NCI-H1105 treated with DMSO at 0.1 percent for 48 hours (cell line): ENCODE results near the gene ARHGAP15.

ENCODE experiments used
- DNase-seq: peaks from one replicate; lab custom pipeline; 2025; lab: John Stamatoyannopoulos, UW

ARHGAP15 gene

DNA sequence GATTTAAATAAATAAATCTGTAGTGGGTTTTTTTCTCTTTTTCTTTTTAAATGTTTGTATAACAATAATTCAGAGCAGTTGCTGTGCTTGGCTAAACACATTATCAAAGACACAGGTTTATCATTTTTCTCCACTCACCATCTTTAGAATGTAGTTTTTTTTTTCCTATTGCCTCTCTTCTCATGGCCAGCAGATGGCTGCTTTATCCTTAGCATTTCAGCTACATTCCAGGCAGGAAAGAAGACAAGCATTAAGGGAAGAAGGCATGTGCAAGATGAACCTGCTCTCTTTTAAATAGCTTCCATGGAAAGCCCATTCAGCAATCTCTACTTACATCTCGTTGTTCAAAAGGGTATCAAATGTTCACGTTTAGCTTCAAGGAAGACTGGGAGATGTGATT is 42.6 kb downstream of the ARHGAP15 start:
- DNase-seq = peak; percentile 8

DNA sequence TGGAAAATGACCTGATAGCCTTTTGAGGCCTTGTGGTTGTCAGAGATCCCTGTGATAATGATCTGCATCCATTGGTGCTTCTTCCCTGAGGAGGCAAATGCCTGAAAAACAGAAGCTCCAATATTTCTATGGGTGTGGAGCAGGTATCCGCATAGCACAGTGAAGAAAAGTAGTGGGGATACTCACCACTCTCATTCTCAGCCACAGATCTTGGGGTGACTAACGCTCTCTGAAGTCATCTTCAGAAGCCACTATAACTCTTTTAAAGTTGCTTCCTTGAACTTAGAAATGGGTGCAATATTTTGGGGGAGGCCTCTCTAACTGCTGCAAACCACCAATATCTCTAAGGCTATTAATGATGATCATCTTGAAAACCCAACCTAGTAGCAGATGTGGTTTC is 46.2 kb downstream of the ARHGAP15 start:
- DNase-seq = no peak

DNA sequence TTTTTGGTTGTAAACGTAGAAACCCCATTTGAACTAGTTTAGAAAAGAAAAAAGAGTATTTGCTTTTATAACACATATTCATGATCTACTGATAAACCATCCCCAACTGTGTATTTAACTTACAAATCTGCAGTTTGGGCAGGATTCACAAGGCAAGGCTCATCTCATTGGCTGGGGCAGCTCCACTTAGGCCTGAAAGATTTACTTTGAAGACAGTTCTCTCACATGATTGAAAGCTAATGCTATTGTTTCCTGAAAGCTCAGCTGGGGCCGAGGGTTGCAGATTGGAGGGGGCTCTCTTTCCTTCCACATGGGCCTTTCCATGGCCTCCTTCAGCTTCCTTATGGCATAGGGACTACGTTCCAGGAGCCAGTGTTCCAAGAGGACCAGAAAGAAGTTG is 47.4 kb downstream of the ARHGAP15 start:
- DNase-seq = no peak

DNA sequence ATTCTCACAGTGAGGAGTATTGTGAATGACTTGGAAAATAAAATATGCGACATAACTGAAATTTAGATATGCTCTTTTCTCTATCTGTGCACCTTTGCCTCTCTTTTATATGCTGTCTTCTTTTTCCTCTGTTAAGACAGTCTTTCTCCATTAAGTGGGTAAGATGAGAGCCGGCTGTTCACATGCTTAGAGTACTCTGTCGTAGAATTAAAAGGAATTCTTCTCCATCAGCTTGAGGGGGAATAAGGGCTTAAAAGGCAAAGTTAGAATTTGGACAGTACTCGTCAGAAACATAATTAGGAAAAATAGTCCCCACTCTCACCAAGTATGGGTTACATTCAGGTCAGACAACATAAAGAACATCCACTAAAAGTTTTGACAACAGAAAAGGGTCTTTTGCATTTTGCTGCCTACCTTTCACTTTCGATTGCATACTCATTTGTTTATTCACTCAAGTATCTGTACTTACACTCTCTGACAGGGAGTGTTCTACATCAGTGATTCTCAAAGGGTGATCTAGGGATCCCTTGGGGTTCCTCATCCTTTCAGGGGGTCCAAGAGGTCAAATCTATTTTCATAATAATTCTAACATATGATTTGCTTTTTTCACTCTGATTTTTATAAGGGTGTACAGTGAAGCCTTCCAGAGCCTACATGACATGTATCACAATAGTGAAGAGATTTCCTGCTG is 48.0 kb downstream of the ARHGAP15 start:
- DNase-seq = no peak

DNA sequence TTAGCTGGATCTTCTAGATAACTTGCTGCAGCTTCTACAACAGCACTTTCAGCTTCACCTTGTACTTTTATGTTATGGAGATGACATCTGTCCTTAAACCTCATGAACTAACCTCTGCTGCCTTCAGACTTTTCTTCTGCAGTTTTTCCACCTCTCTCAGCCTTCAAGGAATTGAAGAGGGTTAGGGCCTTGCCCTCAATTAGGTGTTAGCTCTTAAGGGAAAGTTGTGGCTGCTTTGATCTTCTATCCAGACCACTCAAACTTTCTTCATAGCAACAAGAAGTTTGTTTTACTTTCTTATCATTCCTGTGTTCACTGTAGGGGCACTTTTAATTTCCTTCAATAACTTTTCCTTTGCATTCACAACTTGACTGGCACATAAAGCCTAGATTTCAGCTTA is 52.3 kb downstream of the ARHGAP15 start:
- DNase-seq = no peak

DNA sequence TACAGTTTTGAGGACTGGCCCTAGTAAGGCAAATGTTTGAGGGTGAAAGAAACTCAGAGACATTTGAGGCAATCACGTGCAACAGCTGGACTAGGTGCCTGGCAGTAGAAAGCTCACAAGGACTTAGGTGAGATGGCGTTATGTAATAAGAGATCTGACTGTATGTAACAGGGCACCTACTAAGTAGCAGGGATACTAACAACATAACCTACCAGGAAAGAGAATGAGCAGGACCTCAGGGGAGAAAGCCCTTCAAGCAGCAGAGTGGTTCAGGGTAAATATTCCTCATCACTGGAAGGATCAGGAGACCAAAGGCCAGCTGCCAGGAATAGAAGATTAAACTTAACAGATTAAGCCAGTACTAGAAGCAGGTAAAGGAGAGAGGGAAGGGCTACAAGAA is 53.4 kb downstream of the ARHGAP15 start:
- DNase-seq = no peak

DNA sequence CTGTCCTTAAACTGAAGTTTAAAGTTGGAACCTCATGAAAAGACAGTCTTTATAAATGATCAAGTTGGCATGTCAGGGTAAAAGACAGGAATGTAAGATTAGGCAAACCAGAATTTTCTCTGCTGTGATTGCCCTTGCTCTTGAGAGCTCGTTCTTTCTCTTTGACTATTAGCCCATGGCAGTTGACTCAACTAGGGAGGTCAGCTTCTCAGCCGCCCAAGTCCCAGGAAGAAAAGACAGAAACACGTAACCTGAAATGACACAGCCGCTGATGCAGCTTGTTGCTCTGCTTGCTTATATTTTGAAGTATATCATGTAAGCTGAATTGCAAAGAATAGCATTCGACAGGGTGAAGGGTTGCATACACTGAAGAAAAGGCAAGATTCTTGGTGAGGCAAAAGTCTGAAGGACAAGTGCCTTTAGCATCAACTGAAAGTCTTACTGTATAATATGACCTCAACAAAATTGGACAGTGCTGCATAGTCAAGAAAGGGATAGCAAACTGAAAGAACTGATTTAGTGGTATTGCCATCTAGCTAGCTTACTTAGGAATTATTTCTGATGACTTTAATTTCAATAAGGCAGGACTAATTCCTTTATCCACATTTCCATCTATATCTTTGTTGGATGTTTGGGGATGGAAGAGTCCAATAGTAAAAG is 54.7 kb downstream of the ARHGAP15 start:
- no peak for DNase-seq

DNA sequence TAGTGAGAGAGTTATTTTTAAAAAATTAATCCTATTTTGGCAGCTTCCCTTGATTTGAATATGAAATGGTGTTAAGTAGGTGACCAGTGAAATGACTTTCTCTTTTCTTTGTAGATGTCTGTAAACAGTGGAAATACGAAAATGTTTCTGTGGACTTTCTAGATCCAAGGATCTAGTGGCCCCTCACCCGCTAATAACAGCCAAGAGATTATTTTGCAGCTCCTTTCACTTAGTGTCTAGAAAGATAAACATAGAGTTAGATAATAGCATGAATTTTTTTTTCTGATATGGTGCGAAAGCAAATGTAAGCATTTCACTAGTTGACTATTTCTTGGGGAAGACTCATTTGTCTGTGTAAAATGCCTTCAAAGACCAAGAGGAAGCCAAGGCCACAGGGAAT is 57.7 kb downstream of the ARHGAP15 start:
- DNase-seq = no peak

DNA sequence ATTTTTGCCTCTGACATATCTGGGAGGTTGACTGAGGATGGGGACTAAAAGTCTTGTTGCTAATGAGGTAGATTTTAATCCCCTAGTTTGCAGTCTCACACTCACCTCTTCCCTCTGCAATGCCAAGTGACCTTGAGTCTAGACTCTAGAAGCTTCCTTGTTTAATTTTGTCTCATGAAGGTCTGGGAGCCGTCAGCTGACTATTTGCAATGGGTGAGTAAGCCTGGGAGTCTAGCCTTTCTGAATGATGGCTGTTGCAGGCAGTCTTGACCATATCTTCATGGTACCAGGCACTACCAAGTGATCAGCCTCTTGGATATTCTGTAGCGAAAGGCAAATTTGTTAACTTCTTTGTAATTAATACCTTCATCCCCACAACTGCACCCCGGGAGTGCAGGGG is 61.2 kb downstream of the ARHGAP15 start:
- DNase-seq = no peak

DNA sequence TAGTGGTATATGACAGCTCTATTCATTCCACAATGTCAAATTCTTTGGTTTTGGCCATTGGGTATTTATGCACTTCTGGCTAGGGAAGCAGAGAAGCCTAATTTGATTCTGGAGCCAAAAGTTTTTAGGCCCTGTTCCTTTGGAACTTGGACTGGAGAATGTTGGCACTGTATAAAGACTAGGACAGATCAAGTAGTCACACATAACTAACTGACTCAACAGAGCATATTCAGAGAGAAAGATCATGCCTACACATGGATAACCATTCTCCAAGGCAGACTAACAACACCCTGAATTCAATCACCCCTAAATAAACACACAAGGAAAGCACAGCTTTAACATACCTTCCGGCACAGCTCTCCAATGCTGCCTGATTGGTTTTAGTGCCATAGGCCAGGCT is 62.9 kb downstream of the ARHGAP15 start:
- no peak for DNase-seq

DNA sequence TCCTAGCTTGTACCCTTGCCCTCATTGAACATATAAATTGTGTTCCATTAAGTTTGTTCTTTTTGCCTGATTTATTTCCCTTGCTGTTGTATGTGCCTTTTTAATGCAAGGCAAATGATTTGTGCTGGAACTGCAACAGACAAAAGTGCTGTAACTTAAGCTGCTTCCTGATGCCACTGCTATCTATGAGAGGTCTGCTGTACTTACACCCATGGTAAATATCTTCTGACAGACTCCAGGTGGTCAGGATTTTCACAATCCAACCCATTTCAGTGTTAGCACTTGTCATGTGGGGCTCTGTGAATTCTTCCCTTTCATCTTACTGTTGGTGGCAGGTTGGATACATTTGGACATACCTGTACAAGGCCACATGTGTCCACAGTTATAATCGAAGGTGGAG is 63.5 kb downstream of the ARHGAP15 start:
- DNase-seq = no peak

DNA sequence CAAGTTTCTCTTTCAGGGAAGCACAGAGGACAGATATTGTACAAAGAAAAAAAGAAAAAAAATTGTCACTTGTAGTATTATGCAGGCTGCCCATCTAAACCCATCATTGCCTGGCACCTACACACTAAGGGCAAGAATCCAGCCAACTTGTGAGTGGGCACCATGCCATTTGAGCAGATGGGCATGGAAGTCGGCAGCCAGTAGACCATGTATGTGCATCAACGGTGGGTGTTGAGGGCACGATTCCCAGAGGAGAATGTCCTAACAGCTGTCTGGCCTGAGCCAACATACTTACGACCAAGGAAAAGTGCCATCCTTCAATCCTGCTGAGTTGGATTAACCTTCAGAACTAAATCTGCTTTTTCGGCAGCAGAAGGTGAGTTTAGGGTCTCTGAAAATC is 63.9 kb downstream of the ARHGAP15 start:
- peak; percentile 80 for DNase-seq

DNA sequence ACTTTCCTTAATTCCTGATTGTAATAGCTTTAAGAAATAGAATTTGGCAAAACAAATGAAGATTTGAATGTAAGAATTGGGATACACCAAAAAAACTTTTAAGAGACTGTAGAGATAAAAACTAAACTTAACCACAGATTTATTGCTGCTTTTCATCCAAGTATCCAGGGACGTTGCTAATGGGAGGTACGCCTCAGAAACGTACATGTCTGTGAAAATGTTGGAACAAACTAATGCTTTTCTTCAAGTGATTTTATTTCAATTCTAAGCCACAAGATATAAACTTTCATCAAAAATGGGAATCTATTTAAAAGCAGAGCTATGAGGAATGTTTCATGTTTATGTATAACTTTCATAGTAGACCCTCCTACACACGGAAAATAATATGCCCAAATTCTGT is 66.3 kb downstream of the ARHGAP15 start:
- no peak for DNase-seq

DNA sequence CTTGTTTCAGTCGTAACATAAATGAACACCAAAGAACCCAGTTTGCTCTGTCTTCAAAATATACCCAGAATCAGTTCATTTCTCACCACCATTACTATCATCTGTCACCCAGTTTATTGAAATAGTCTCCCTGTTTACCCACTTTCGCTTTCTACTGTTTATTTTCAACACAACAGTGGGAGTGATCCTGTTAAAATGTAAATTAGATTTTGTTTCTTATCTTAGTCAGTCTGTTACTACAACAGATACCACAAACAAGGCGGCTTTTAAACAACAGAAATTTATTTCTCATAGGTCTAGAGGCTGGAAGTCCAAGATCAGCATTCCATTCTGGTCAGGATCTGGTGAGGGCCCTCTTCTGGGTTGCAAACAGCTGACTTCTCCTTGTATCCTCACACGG is 74.8 kb downstream of the ARHGAP15 start:
- no peak for DNase-seq

DNA sequence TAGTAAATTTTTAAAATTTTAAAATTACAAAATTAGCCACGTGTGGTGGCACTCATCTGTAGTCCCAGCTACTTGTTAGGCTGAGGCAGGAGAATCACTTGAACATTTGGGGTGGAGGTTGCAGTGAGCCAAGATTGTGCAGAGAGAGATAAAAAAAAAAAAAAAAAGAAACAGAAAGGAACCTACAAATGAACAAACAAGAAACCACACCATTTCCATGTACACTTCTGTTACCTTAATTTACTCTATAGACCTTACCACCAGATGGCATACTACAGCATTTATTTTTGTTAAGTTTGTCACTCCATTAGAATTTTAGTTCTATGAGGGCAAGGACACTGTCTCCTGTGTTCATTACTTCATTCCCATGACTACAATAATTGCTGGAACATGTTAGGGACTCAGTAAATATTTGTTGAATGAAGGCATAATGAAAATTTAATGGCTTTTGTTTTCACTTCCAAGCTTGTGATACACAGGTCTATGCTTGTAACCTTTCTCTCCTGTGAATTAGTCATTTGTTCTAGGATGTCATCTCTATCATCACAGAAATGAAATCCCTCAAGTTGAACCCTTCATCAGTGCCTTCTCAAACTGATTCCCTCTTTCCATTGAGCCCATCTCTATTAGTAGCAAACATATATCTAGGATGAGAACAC is 76.0 kb downstream of the ARHGAP15 start:
- DNase-seq = no peak

DNA sequence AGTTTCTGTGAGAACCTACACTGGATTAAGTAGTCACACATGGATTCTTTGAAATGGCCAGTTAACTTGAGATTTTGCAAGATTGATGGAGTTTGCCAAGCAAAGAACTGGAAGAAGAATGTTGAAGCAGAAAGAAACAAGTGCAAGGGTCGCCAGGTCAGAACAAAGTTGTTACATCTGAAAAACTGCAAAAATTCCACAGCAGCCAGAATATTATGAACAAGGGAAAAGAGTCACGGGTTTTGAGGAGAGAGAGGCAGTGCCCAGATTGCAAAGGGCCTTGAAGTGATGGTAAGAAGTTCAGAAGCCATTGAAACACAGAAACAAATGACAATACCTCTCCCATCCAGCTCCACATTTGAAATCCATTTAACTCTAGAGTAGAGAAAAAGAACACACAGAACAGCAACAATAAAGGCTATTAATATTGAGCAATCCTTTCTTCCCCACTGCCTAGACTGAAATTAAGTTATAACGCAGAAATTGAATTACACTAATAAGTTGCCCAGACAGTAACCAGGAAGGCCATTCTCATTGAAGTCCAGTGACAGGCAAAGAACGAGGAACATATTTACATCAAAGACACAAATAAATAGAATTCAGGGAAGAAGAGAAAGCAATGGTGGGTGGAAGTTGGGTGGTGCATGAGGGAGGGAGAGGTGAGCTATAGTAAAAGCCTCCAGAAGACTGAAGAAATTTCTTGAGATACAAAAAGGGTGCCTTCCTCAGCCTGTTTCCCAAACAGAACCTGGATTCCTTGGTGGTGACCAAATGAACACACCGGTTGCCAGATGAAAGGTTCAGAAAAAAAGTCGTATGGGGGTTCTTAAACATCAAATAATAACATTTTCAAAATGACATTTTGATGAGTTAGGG is 80.6 kb downstream of the ARHGAP15 start:
- DNase-seq = no peak

DNA sequence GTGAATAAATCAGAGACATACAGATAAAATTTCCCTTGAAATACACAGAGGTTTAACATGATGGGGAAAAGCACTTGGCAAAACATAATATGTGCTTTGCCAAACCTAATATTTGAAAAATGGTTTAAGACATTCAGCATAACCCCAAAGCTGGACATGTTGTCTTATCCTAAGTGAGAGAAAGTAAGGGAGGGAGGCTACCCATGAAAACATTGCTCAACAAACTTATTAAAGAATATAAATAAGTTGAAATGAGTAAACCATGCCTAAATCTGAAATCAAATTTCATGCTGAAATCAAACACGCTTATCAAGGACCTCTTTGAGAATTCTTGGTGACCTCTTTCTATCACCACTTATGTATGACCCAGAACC is 81.2 kb downstream of the ARHGAP15 start:
- no peak for DNase-seq

DNA sequence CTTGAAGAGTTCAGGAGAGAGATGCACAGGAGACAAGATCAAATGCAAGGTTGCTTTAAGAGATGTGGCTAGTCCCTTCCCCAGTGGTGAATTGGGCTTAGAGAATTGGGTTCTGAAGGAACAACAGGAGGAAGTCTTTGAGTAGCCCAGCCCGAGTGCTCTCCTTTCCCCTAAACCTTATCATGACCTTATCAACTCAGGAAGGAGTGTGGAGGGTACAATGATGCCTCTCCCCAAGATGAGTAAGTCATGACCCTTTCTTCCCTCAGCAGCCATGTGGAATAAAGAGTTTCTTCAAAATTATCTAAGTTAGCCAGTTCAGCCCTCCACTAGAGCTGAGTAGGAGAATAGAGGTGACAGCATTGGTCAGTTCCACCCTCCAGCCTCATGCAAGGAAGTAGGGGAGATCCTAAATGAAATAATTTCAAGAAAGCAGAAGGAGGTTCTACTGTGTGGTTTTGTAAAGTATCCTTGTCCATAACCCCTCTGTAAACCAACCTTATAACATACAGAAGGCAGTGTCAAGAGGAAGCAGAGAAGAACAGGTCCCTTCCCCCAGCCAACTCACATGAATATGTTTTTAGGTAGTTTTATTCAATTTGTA is 88.4 kb downstream of the ARHGAP15 start:
- no peak for DNase-seq

DNA sequence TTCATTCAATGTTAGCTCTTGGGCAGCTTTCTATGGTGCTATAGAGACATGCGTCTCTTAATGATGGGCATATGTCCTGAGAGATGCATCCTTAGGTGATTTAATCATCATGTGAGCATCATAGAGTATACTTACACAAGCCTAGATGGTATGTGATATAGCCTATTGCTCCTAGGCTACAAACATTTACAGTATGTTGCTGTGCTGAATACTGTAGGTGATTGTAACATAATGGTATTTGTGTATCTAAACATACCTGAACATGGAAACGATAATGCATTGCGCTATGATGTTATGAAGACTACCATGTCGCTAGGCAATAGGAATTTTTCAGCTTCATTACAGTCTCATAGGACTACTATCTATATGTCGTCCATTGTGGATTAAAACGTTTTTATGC is 89.4 kb downstream of the ARHGAP15 start:
- DNase-seq = no peak

DNA sequence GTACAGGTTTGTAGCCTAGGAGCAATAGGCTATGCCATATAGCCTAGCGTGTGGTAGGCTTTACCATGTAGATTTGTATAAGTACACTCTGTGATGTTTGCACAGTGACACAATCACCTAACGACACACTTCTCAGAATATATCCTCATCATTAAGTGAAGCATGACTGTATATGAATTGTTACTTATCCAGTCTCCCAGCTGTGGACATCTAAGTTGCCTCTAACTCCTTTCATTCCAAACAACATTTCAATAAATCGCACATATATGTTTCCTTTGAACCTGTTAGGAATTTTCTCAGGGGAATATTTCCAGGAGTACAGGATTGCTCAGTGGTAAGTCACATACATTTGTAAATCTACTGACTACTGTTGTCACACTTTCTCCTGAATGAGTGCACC is 90.0 kb downstream of the ARHGAP15 start:
- no peak for DNase-seq

DNA sequence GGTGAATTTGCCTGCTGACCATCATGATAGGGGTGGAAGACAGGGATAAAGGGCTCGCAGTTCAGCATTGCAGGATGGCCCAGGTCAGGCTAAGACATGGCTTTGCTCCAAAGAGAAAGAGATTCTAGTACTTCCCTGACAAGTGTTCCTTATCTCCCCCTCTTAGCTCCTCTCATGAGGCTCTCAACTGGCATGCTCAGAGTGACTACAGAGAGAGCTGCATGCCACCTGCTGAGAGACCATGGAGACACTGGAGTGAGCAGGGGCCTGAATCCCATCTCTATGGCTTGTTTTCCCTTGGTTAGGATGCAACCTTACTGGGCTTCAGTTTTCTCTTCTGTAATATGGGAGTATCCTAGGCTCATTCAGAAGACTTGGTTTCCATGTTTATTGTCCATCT is 94.3 kb downstream of the ARHGAP15 start:
- no peak for DNase-seq

DNA sequence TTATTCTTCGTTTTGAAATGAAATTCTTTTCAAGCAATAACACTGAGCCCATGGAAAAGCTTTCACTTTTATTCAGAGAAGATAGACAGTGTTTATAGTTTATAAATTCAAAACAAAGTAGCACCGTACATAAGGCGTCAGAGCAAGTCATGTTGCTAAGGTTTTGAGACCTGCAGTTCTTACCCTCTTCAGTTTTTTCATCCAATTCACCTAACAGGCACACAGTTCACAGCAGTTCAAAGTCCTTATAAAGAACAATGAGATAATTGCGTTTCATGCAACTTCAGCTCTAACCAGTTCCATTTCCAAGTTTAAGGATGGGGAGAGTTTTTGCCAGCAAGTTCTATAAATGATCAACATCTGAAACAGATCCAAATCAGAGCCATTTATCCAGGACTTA is 96.7 kb downstream of the ARHGAP15 start:
- peak; percentile 26 for DNase-seq
